Smooth muscle cell of the brain vasculature (primary cell): ENCODE measurements around the gene CCNJ.
A peak's percentile ranks its signal among the peaks of the same experiment; 100 is the strongest.

Source experiments
- DNase-seq: peaks from one replicate; pipeline ENCODE4 v3.0.0-alpha.2; 2012; ENCODE audit warnings: low read depth, low spot score

Gene CCNJ

GRCh38 chr10:96056787-96057186, 13.4 kb downstream of the CCNJ start:
- no peak for DNase-seq

- DNase-seq = no peak
These were observed 17.8 kb downstream of the CCNJ start for GRCh38 chr10:96061232-96061631.

- no peak for DNase-seq
These were observed 29.3 kb downstream of the CCNJ start for GRCh38 chr10:96072674-96073073.

- no peak for DNase-seq
These were observed 30.3 kb downstream of the CCNJ start for GRCh38 chr10:96073722-96074121.

GRCh38 chr10:96074776-96075175, 31.4 kb downstream of the CCNJ start:
- DNase-seq = no peak

GRCh38 chr10:96075977-96076376, 32.6 kb downstream of the CCNJ start:
- no peak for DNase-seq

- no peak for DNase-seq
These were observed 33.8 kb downstream of the CCNJ start for GRCh38 chr10:96077156-96077555.

- DNase-seq = no peak
These were observed 38.8 kb downstream of the CCNJ start for GRCh38 chr10:96082153-96082552.

- no peak for DNase-seq
These were observed 39.4 kb downstream of the CCNJ start for GRCh38 chr10:96082748-96083147.

GRCh38 chr10:96089116-96089515, 45.7 kb downstream of the CCNJ start:
- no peak for DNase-seq

- DNase-seq = peak; percentile 92
These were observed 46.5 kb downstream of the CCNJ start for GRCh38 chr10:96089670-96090462.

GRCh38 chr10:96090463-96090800, 47.0 kb downstream of the CCNJ start:
- no peak for DNase-seq

- no peak for DNase-seq
These were observed 49.8 kb downstream of the CCNJ start for GRCh38 chr10:96092999-96093767.

GRCh38 chr10:96093948-96094347, 50.6 kb downstream of the CCNJ start:
- DNase-seq = no peak

GRCh38 chr10:96096958-96097357, 53.6 kb downstream of the CCNJ start:
- DNase-seq = no peak

GRCh38 chr10:96097865-96098264, 54.5 kb downstream of the CCNJ start:
- no peak for DNase-seq

- DNase-seq = no peak
These were observed 64.2 kb downstream of the CCNJ start for GRCh38 chr10:96107623-96108038.
